HG02981 (cell line): Measurements from ENCODE around the gene RPS13.
"Not testable (repeated sequence)": the region's sequence is repeated elsewhere in the genome, so short reads cannot be mapped to it uniquely, and the experiment has no call there.

Experiments used
- ATAC-seq: cut with Tn5 transposase; IDR thresholded peaks from one replicate; pipeline ENCODE4 v1.9.1; 2021; ENCODE audit warnings: mild to moderate bottlenecking, moderate library complexity; ENCODE audit not compliant: unreplicated experiment

RPS13 gene

GRCh38 chr11:17036666-17037658 is 40.5 kb downstream of the RPS13 start:
- no peak for ATAC-seq

- not testable (repeated sequence) for ATAC-seq
These were observed 43.4 kb downstream of the RPS13 start for GRCh38 chr11:17034027-17034426.

- no peak for ATAC-seq
These were observed 50.9 kb downstream of the RPS13 start for GRCh38 chr11:17026487-17027082.

- ATAC-seq: no peak
These were observed 52.5 kb downstream of the RPS13 start for GRCh38 chr11:17024924-17025323.
